KMS-11 (cell line): ENCODE data around the gene AMPD2.

Experiments used
- H2AFZ ChIP-seq: fragments of 200-600 bp; sonication (generic); 2 replicates; pipeline ENCODE4 v1.6.1; 2016; ENCODE audit warnings: antibody characterized with exemption, mixed run types, low read depth
- H3K27ac ChIP-seq: fragments of 200-600 bp; sonication (generic); 2 replicates; pipeline ENCODE4 v1.6.1; 2016; ENCODE audit warnings: mild to moderate bottlenecking, mixed run types
- H3K27me3 ChIP-seq: fragments of 200-600 bp; sonication (generic); 2 replicates; pipeline ENCODE4 v1.6.1; 2017; ENCODE audit warnings: mild to moderate bottlenecking, low read depth, mixed run types, moderate library complexity; ENCODE audit not compliant: insufficient read depth
- H3K36me3 ChIP-seq: fragments of 200-600 bp; sonication (generic); 2 replicates; pipeline ENCODE4 v1.6.1; 2017; ENCODE audit warnings: mild to moderate bottlenecking, mixed run types; ENCODE audit not compliant: insufficient read depth
- H3K4me1 ChIP-seq: fragments of 200-600 bp; sonication (generic); 2 replicates; pipeline ENCODE4 v1.6.1; 2016; ENCODE audit warnings: mild to moderate bottlenecking, low read depth, mixed run types; ENCODE audit not compliant: poor library complexity, severe bottlenecking
- H3K4me2 ChIP-seq: fragments of 200-600 bp; sonication (generic); 2 replicates; pipeline ENCODE4 v1.7.0; 2016; ENCODE audit warnings: mild to moderate bottlenecking, mixed run types
- H3K4me3 ChIP-seq: fragments of 200-600 bp; sonication (generic); IDR thresholded peaks from 2 replicates; pipeline ENCODE4 v1.6.1; 2017; ENCODE audit warnings: low read depth, low read length, mixed read lengths; ENCODE audit not compliant: insufficient read depth
- H3K79me2 ChIP-seq: fragments of 200-600 bp; sonication (generic); 2 replicates; pipeline ENCODE4 v1.6.1; 2016; ENCODE audit warnings: low read depth, mixed run types; ENCODE audit not compliant: insufficient read depth
- H3K9ac ChIP-seq: fragments of 200-600 bp; sonication (generic); 2 replicates; pipeline ENCODE4 v1.6.1; 2016; ENCODE audit warnings: mild to moderate bottlenecking, mixed run types
- H4K20me1 ChIP-seq: fragments of 200-600 bp; sonication (generic); 2 replicates; pipeline ENCODE4 v1.6.1; 2016; ENCODE audit warnings: mild to moderate bottlenecking, mixed run types; ENCODE audit not compliant: insufficient read depth
- CTCF ChIP-seq: fragments of 200-600 bp; sonication (generic); conservative IDR thresholded peaks from 2 replicates; pipeline ENCODE4 v1.6.1; 2017; ENCODE audit warnings: low read depth, mild to moderate bottlenecking, antibody characterized with exemption, low read length, moderate library complexity, mixed read lengths

The AMPD2 gene

GRCh38 chr1:109626682-109627408, 7.2 kb downstream of the AMPD2 start:
- TF ChIP-seq CTCF, result no peak
- no peaks in the 10 kb centered on the region for H3K27me3 ChIP-seq
- peaks cover 30% of the 10 kb centered on the region for H3K79me2 ChIP-seq
- H3K36me3 ChIP-seq, result peaks cover 26% of the 10 kb centered on the region; the same call in 1 of the 2 replicates
- H4K20me1 ChIP-seq, result no peaks in the 10 kb centered on the region
- peaks cover 4% of the 10 kb centered on the region for H3K4me1 ChIP-seq
- no peak overlapping the region for H3K27ac ChIP-seq
- H3K9ac ChIP-seq, result no peak overlapping the region
- H3K4me2 ChIP-seq, result no peak overlapping the region
- no peak overlapping the region for H2AFZ ChIP-seq
- H3K4me3 ChIP-seq, result no peak overlapping the region

- no peaks in the 10 kb centered on the region for H3K4me1 ChIP-seq
- H3K79me2 ChIP-seq, result peaks cover 20% of the 10 kb centered on the region; the same call in 1 of the 2 replicates
- no peaks in the 10 kb centered on the region for H4K20me1 ChIP-seq
- TF ChIP-seq CTCF, result no peak
- peaks cover 26% of the 10 kb centered on the region; the same call in 1 of the 2 replicates for H3K36me3 ChIP-seq
- no peaks in the 10 kb centered on the region for H3K27me3 ChIP-seq
- H3K9ac ChIP-seq, result no peak overlapping the region
- H3K4me2 ChIP-seq, result no peak overlapping the region
- no peak overlapping the region for H2AFZ ChIP-seq
- no peak overlapping the region for H3K4me3 ChIP-seq
- no peak overlapping the region for H3K27ac ChIP-seq
These were observed 8.2 kb downstream of the AMPD2 start for GRCh38 chr1:109627692-109628399.

GRCh38 chr1:109628540-109629321, 9.1 kb downstream of the AMPD2 start:
- Histone ChIP-seq H3K79me2 (peaks cover 11% of the 10 kb centered on the region; the same call in 1 of the 2 replicates), H3K4me3 (no peak overlapping the region), H2AFZ (no peak overlapping the region), H3K36me3 (peaks cover 26% of the 10 kb centered on the region; the same call in 1 of the 2 replicates), H3K4me2 (no peak overlapping the region), H3K27ac (no peak overlapping the region), H3K9ac (no peak overlapping the region), H4K20me1 (no peaks in the 10 kb centered on the region), H3K4me1 (no peaks in the 10 kb centered on the region), H3K27me3 (no peaks in the 10 kb centered on the region)
- TF ChIP-seq CTCF, result no peak

GRCh38 chr1:109629372-109630030, 9.9 kb downstream of the AMPD2 start:
- no peaks in the 10 kb centered on the region for H3K27me3 ChIP-seq
- peaks cover 3% of the 10 kb centered on the region; the same call in 1 of the 2 replicates for H3K79me2 ChIP-seq
- no peak overlapping the region for H3K27ac ChIP-seq
- no peak overlapping the region for H2AFZ ChIP-seq
- no peaks in the 10 kb centered on the region for H4K20me1 ChIP-seq
- H3K36me3 ChIP-seq, result peaks cover 26% of the 10 kb centered on the region; the same call in 1 of the 2 replicates
- H3K4me2 ChIP-seq, result no peak overlapping the region
- no peak overlapping the region for H3K9ac ChIP-seq
- TF ChIP-seq CTCF, result no peak
- H3K4me3 ChIP-seq, result no peak overlapping the region
- H3K4me1 ChIP-seq, result peaks cover 5% of the 10 kb centered on the region
